ENCODE data around the gene GSC2. TPM values are rescaled to one million over a fixed set of nuclear protein-coding genes. Genes with fewer than 3 reads are reported as not detected.

The GSC2 gene
- total and polyA plus RNA-seq, 9 of the 15 experiments (the other 6 are each of a cell fraction or from before 2014, with no cell fraction given): not detected

DNA sequence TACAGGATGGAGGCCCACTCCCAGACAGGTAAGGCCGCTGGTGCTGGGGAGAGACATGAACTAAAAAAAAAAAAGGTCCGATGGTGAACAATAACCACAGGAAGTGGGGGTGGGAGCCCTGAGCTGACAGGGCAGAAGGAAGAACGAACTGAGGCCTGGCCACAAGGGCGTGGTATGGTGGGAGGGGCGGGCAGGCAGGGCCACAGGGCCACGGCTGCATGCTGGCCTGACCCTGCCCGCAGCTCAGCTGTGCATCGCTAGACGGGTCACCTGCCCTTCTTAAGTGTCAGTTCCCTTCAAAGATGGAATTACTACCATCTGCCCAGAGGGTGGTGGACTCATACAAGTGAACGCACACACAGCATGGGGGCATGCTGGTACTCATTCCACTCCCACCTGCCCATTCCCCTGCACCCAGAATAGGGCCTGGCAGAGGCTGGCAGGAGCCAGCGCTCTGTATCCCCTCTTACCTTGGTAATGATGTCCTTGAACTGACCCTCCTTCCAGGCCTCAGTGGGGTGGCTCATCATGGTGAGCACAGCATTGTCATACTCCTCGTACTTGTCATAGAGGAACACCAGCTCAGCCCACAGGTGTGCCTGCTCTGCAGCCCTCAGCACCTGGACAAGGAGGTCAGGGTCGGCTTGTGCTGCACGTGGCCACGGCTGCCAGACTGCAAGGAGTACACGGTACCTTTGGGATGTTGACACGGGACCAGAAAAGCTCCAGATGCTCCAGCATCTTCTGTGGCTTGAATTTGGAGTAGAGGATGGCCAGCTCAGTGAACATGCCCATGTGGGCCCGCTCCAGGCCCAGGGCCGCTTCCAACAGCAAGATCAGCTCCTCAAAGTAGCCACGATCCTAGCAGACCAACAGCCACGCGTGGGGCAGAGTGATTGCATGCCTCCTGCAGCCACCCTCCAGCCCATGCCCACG lies 46.0 kb upstream of the GSC2 start (continued):
- TF ChIP-seq BRCA1 (IDR thresholded peaks at IDR 0.05) (no peak), BRCA1 (CRISPR knock-in tag; IDR thresholded peaks at IDR 0.05) (peak; percentile 95), ELF2 (CRISPR knock-in tag; IDR thresholded peaks at IDR 0.05) (0 out of 2 replicates have a peak, but pooled peaks have one; percentile 39), ATF3 (IDR thresholded peaks at IDR 0.05) (no peak), ATF3 (CRISPR knock-in tag; conservative IDR thresholded peaks at IDR 0.05) (0 out of 2 replicates have a peak, but pooled peaks have one; percentile 25), JUN (IDR thresholded peaks at IDR 0.05; ENCODE audit: borderline replicate concordance, low read depth, low read length) (no peak), JUN (CRISPR knock-in tag; IDR thresholded peaks at IDR 0.05; ENCODE audit: borderline replicate concordance) (peak; percentile 91; the same call in 1 of the 2 replicates), ZNF449 (CRISPR knock-in tag; IDR thresholded peaks at IDR 0.05) (no peak), MAZ (CRISPR knock-in tag; conservative IDR thresholded peaks at IDR 0.05 in 1 of 2, IDR thresholded peaks at IDR 0.05 in 1 of 2) (peak in 1 of 2 experiments; percentile 32; a peak in 1 of 4 replicates), PHF8 (IDR thresholded peaks at IDR 0.05; ENCODE audit: borderline replicate concordance, low read length) (no peak), RAD21 (CRISPR knock-in tag; conservative IDR thresholded peaks at IDR 0.05 in 1 of 2, IDR thresholded peaks at IDR 0.05 in 1 of 2) (0 out of 4 replicates have a peak, but pooled peaks of 1 of the 2 experiments have one; percentile 3), ETS2 (tag; IDR thresholded peaks at IDR 0.05; ENCODE audit: borderline replicate concordance, poor library complexity, severe bottlenecking) (no peak), GABPA (tag; conservative IDR thresholded peaks at IDR 0.05; ENCODE audit: low read depth) (peak; percentile 69), ELK1 (CRISPR knock-in tag; IDR thresholded peaks at IDR 0.05) (0 out of 2 replicates have a peak, but pooled peaks have one; percentile 25), ZNF174 (CRISPR knock-in tag; IDR thresholded peaks at IDR 0.05) (no peak)
- TF ChIP-seq, protein P1, sequence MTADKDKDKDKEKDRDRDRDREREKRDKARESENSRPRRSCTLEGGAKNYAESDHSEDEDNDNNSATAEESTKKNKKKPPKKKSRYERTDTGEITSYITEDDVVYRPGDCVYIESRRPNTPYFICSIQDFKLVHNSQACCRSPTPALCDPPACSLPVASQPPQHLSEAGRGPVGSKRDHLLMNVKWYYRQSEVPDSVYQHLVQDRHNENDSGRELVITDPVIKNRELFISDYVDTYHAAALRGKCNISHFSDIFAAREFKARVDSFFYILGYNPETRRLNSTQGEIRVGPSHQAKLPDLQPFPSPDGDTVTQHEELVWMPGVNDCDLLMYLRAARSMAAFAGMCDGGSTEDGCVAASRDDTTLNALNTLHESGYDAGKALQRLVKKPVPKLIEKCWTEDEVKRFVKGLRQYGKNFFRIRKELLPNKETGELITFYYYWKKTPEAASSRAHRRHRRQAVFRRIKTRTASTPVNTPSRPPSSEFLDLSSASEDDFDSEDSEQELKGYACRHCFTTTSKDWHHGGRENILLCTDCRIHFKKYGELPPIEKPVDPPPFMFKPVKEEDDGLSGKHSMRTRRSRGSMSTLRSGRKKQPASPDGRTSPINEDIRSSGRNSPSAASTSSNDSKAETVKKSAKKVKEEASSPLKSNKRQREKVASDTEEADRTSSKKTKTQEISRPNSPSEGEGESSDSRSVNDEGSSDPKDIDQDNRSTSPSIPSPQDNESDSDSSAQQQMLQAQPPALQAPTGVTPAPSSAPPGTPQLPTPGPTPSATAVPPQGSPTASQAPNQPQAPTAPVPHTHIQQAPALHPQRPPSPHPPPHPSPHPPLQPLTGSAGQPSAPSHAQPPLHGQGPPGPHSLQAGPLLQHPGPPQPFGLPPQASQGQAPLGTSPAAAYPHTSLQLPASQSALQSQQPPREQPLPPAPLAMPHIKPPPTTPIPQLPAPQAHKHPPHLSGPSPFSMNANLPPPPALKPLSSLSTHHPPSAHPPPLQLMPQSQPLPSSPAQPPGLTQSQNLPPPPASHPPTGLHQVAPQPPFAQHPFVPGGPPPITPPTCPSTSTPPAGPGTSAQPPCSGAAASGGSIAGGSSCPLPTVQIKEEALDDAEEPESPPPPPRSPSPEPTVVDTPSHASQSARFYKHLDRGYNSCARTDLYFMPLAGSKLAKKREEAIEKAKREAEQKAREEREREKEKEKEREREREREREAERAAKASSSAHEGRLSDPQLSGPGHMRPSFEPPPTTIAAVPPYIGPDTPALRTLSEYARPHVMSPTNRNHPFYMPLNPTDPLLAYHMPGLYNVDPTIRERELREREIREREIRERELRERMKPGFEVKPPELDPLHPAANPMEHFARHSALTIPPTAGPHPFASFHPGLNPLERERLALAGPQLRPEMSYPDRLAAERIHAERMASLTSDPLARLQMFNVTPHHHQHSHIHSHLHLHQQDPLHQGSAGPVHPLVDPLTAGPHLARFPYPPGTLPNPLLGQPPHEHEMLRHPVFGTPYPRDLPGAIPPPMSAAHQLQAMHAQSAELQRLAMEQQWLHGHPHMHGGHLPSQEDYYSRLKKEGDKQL (CRISPR knock-in tag; IDR thresholded peaks at IDR 0.05; ENCODE audit: borderline replicate concordance): no peak

Measured in K562 (cell line).